Stimulated activated CD8-positive, alpha-beta memory T cell treated with anti-CD3 and anti-CD28 coated beads, Interleukin-15, amount 100 ng/mL, for 1 hour (primary cell): ENCODE measurements around the gene CUEDC1.

Source experiments
- DNase-seq: peaks from one replicate; pipeline ENCODE4 v3.0.0-alpha.2; 2020; ENCODE audit warnings: low read depth

The CUEDC1 gene

GRCh38 chr17:57915544-57915943, 39.7 kb downstream of the CUEDC1 start:
- no peak for DNase-seq

GRCh38 chr17:57914273-57915142, 40.7 kb downstream of the CUEDC1 start:
- DNase-seq, result no peak

GRCh38 chr17:57913575-57914272, 41.5 kb downstream of the CUEDC1 start:
- no peak for DNase-seq

- DNase-seq, result no peak
Measured at GRCh38 chr17:57911834-57912673, 43.2 kb downstream of the CUEDC1 start.

- no peak for DNase-seq
Measured at GRCh38 chr17:57910462-57911420, 44.5 kb downstream of the CUEDC1 start.

GRCh38 chr17:57909551-57909950, 45.7 kb downstream of the CUEDC1 start:
- DNase-seq, result no peak

- no peak for DNase-seq
Measured at GRCh38 chr17:57908278-57908677, 46.9 kb downstream of the CUEDC1 start.

GRCh38 chr17:57906910-57907309, 48.3 kb downstream of the CUEDC1 start:
- DNase-seq, result no peak

GRCh38 chr17:57905875-57906455, 49.2 kb downstream of the CUEDC1 start:
- no peak for DNase-seq

- DNase-seq, result no peak
Measured at GRCh38 chr17:57903961-57904360, 51.3 kb downstream of the CUEDC1 start.

GRCh38 chr17:57902800-57903759, 52.1 kb downstream of the CUEDC1 start:
- no peak for DNase-seq

- DNase-seq, result no peak
Measured at GRCh38 chr17:57902117-57902799, 53.0 kb downstream of the CUEDC1 start.

- DNase-seq, result no peak
Measured at GRCh38 chr17:57900991-57901743, 54.0 kb downstream of the CUEDC1 start.

- DNase-seq, result no peak
Measured at GRCh38 chr17:57899822-57900221, 55.4 kb downstream of the CUEDC1 start.

GRCh38 chr17:57899391-57899790, 55.8 kb downstream of the CUEDC1 start:
- DNase-seq, result no peak

GRCh38 chr17:57898487-57899311, 56.5 kb downstream of the CUEDC1 start:
- no peak for DNase-seq

GRCh38 chr17:57895382-57896060, 59.7 kb downstream of the CUEDC1 start:
- no peak for DNase-seq
